ENCODE measurements around the gene MGARP. TPM values are rescaled to one million over a fixed set of nuclear protein-coding genes. Genes with fewer than 3 reads are reported as not detected.

MGARP gene
- total and polyA plus RNA-seq, 9 donors = 11.4 to 108 (median 19.9) TPM

DNA sequence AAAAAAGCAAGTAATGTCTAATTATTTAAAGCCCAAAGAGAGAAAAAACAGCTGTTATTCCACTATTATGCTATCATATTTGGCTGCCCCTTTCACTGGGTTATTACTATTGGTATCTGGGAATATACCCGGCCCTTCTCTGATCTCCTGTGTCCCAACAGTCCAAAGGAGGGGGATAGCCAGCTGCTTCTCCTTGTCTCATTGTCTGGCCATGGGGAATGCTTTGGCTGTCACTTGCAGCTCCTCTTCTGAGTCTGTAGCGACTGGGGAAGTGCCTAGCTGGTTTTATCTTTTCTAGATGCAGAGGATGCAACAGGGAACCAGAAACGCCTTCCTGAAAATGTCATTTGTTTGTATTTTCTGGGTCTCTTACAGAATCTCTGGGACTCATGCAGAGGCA is 33.9 kb downstream of the MGARP start:
- Histone ChIP-seq H3K9me3 (no peaks in the 10 kb centered on the region), H3K27ac (no peak overlapping the region), H3K4me1 (ENCODE audit: insufficient read depth) (peaks cover 2% of the 10 kb centered on the region), H3K27me3 (no peaks in the 10 kb centered on the region), H3K4me3 (no peak overlapping the region), H3K36me3 (no peaks in the 10 kb centered on the region)
- 28 to 40% (median 36%) methylated on average over 3 of the region's 3 CpGs for WGBS, 3 donors
- intact Hi-C loops (cut with DNase I) = loop anchor here in 1 of 4 donors (5.0 to 10.0 kb wide), 2 partner anchors 49 to 1596 kb away; no protein-coding TSS in a partner anchor
- no peak for DNase-seq
- TF ChIP-seq, protein P1, sequence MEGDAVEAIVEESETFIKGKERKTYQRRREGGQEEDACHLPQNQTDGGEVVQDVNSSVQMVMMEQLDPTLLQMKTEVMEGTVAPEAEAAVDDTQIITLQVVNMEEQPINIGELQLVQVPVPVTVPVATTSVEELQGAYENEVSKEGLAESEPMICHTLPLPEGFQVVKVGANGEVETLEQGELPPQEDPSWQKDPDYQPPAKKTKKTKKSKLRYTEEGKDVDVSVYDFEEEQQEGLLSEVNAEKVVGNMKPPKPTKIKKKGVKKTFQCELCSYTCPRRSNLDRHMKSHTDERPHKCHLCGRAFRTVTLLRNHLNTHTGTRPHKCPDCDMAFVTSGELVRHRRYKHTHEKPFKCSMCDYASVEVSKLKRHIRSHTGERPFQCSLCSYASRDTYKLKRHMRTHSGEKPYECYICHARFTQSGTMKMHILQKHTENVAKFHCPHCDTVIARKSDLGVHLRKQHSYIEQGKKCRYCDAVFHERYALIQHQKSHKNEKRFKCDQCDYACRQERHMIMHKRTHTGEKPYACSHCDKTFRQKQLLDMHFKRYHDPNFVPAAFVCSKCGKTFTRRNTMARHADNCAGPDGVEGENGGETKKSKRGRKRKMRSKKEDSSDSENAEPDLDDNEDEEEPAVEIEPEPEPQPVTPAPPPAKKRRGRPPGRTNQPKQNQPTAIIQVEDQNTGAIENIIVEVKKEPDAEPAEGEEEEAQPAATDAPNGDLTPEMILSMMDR (IDR thresholded peaks at IDR 0.05) = no peak
- TF ChIP-seq EP300 (IDR thresholded peaks at IDR 0.05) (no peak), POLR2A (IDR thresholded peaks at IDR 0.05) (no peak)

DNA sequence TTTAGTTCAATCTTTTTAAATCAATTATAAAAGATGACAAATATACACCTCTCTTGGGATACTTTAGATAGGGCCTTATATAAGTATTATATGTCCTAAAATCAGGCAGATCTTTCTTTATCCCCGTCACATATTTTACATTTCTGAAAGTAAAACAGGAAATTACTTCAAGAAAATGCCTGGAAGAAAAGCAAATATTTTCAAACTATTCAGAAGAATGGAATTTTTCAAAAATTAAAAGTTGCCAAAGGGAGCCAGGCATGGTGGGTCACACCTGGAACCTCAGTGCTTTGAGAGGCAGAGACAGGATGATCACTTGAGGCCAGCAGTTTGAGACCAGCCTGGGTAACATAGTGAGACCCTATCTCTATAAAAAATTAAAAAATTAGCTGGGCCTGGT is 34.4 kb downstream of the MGARP start:
- peaks cover 2% of the 10 kb centered on the region for H3K4me1 ChIP-seq (ENCODE audit: insufficient read depth)

DNA sequence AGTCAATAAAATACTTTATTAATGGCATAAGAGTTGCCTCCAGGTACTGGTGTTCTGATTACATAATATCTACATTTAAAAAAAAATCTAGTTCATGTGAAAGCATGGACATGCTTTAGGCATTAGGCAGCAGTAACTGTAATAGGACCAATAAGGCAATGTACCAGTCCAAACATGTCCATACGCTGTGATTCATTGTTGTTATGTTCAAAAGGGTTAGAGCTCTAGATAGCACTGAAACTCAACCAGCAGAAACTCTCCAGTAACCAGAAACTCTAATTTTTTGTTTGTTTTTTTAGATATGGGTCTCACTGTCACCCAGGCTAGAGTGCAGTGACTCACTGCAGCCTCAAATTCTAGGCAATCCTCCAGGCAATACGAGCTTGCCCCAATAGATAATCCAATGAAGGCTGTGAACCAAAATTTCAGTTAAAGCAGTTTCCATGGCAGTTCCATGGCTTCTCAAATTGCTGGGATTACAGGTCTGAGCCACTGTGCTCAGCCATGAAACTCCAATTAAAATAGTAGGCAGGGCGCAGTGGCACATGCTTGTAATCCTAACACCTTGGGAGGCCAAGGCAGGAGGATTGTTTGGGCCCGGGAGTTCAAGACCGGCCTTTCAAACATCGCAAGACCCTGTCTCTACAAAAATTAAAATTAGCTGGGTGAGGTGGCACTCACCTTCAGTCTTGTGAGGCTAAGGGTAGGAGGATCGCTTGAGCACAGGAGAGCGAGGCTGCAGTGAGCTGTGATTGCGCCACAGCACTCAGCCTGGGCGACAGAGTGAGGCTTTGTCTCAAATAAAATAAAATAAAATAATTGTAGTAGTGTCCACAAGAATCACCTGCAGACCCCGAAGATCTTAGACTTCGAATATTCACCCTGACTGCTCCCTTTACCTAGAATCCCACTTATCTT is 36.3 kb downstream of the MGARP start:
- no peaks in the 10 kb centered on the region for H3K27me3 ChIP-seq
- no peak overlapping the region for H3K4me3 ChIP-seq
- intact Hi-C loops (cut with DNase I) = loop anchor here in 1 of 4 donors (10.0 kb wide), 1 partner anchor 51 kb away; no protein-coding TSS in a partner anchor
- WGBS, 3 donors = 82 to 84% (median 83%) methylated on average over 12 of the region's 12 CpGs
- TF ChIP-seq EP300 (IDR thresholded peaks at IDR 0.05) (no peak), POLR2A (IDR thresholded peaks at IDR 0.05) (no peak)
- TF ChIP-seq, protein P1 (IDR thresholded peaks at IDR 0.05) = no peak
- H3K9me3 ChIP-seq = no peaks in the 10 kb centered on the region
- no peaks in the 10 kb centered on the region for H3K36me3 ChIP-seq
- DNase-seq = peak in 2 of 5 donors; percentile 17 to 33
- peaks cover 2% of the 10 kb centered on the region for H3K4me1 ChIP-seq (ENCODE audit: insufficient read depth)
- no peak overlapping the region for H3K27ac ChIP-seq

More for the DNA sequence above, 34.4 kb downstream of the MGARP start:
- intact Hi-C loops (cut with DNase I) = loop anchor here in 1 of 4 donors (5.0 to 10.0 kb wide), 2 partner anchors 49 to 1597 kb away; no protein-coding TSS in a partner anchor
- TF ChIP-seq, protein P1 (IDR thresholded peaks at IDR 0.05) = no peak
- TF ChIP-seq POLR2A (IDR thresholded peaks at IDR 0.05) = no peak
- DNase-seq = no peak
- H3K27ac ChIP-seq = no peak overlapping the region
- H3K4me3 ChIP-seq = no peak overlapping the region
- no peaks in the 10 kb centered on the region for H3K36me3 ChIP-seq
- no peaks in the 10 kb centered on the region for H3K9me3 ChIP-seq
- 21 to 39% (median 22%) methylated on average over 1 of the region's 1 CpG for WGBS, 3 donors
- H3K27me3 ChIP-seq = no peaks in the 10 kb centered on the region

DNA sequence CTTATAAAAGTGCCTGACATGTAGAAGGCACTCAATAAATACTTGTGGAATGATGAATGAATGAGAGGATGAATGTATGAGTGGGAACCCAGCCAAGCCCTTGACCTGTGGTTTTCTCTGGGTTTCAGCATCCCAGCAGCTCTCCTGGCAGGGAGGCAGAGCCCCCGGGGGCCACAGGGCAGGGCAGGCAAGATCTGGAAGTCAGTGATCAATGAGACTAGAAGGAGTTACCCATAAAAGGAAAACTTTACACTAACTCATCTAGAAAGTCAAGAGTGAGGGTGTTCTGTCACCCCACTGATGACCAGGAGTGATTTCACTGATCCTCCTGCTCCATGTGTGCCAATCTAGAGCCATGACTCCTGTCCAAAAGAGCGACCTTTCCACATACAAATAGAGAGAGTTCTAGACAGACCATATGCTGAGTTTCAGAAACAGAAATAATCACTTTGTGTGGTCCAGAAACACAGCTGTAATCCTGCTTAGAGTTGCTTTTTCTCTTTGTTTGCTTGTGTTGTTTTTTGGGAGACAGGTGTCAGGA is 37.4 kb downstream of the MGARP start:
- no peak overlapping the region for H3K4me3 ChIP-seq
- no peaks in the 10 kb centered on the region for H3K9me3 ChIP-seq
- H3K27ac ChIP-seq = no peak overlapping the region
- DNase-seq = no peak
- intact Hi-C loops (cut with DNase I) = loop anchor here in 1 of 4 donors (10.0 kb wide), 1 partner anchor 52 kb away; no protein-coding TSS in a partner anchor
- no peaks in the 10 kb centered on the region for H3K27me3 ChIP-seq
- H3K4me1 ChIP-seq (ENCODE audit: insufficient read depth) = peaks cover 2% of the 10 kb centered on the region
- TF ChIP-seq, protein P1 (IDR thresholded peaks at IDR 0.05) = no peak
- no peak for TF ChIP-seq EP300 (IDR thresholded peaks at IDR 0.05)
- no peak for TF ChIP-seq POLR2A (IDR thresholded peaks at IDR 0.05)
- H3K36me3 ChIP-seq = no peaks in the 10 kb centered on the region
- WGBS, 3 donors = 28 to 57% (median 54%) methylated on average over 2 of the region's 2 CpGs

Measured in ovary (tissue), 9 donors.